ENCODE results near the gene KRT26.

DNA sequence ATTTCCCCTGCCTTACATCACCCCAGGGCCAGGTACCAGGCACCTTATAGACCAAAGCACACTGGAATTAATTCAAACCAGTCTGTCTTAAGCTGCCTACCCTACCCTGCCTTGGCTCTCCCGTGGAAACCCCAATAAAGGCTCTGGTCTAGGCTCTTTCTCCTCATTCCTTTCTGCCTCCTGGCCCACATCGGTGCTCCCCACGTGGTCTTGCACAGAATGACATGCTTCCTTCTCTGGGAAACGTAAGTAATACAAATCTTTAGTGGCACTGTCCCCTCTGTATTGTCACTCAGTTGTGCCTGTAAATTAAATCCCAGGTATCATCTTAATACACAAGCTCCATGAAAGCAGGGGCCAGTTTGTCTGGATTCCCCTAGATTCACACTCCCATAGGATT, 33.4 kb downstream of the KRT26 start:
- TF ChIP-seq, protein P1, sequence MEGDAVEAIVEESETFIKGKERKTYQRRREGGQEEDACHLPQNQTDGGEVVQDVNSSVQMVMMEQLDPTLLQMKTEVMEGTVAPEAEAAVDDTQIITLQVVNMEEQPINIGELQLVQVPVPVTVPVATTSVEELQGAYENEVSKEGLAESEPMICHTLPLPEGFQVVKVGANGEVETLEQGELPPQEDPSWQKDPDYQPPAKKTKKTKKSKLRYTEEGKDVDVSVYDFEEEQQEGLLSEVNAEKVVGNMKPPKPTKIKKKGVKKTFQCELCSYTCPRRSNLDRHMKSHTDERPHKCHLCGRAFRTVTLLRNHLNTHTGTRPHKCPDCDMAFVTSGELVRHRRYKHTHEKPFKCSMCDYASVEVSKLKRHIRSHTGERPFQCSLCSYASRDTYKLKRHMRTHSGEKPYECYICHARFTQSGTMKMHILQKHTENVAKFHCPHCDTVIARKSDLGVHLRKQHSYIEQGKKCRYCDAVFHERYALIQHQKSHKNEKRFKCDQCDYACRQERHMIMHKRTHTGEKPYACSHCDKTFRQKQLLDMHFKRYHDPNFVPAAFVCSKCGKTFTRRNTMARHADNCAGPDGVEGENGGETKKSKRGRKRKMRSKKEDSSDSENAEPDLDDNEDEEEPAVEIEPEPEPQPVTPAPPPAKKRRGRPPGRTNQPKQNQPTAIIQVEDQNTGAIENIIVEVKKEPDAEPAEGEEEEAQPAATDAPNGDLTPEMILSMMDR (conservative IDR thresholded peaks at IDR 0.05; ENCODE audit: low read depth, low read length), result no peak
- no peak for TF ChIP-seq EZH2 (IDR thresholded peaks at IDR 0.05; ENCODE audit: borderline replicate concordance, low read depth, low read length, poor library complexity, severe bottlenecking)

All from A673 (cell line).